Temporal lobe (tissue), 1 donor: Measurements from ENCODE around the gene WBP1. TPM values are rescaled to one million over a fixed set of nuclear protein-coding genes. Genes with fewer than 3 reads are reported as not detected.

Experiments
- total RNA-seq: library from RNA; depleted of rRNA; stranded (reverse); fragments of >200 nt; gene quantifications from one replicate; pipeline ENCODE4 v1.2.3, GENCODE V29; 2014

The WBP1 gene
- total RNA-seq, 1 donor from 2014 or later: 18.4 TPM

Other genes with a start within 250 kb of the WBP1 start
- gene SLC4A5, start 115.0 kb upstream of the WBP1 start, total RNA-seq: 2.7 TPM
- 97.9 TPM for gene DCTN1, start 78.1 kb upstream of the WBP1 start, total RNA-seq
- 1.2 TPM for gene C2orf81, start 36.8 kb upstream of the WBP1 start, total RNA-seq
- gene WDR54, start 36.7 kb upstream of the WBP1 start, total RNA-seq: 32.9 TPM
- 3.4 TPM for gene RTKN, start 16.5 kb upstream of the WBP1 start, total RNA-seq
- gene INO80B, start 3.4 kb upstream of the WBP1 start, total RNA-seq: 6.9 TPM
- gene MOGS, start 6.9 kb downstream of the WBP1 start, total RNA-seq: 20.7 TPM
- 9.6 TPM for gene MRPL53, start 14.2 kb downstream of the WBP1 start, total RNA-seq
- 19.2 TPM for gene CCDC142, start 24.6 kb downstream of the WBP1 start, total RNA-seq
- gene TTC31, start 24.6 kb downstream of the WBP1 start, total RNA-seq: 9.1 TPM
- gene LBX2, start 41.2 kb downstream of the WBP1 start, total RNA-seq: not detected
- gene PCGF1, start 49.3 kb downstream of the WBP1 start, total RNA-seq: 4.9 TPM
- not detected for gene TLX2, start 56.0 kb downstream of the WBP1 start, total RNA-seq
- 0.98 TPM for gene DQX1, start 67.8 kb downstream of the WBP1 start, total RNA-seq
- 36.1 TPM for gene AUP1, start 71.3 kb downstream of the WBP1 start, total RNA-seq
- 36.6 TPM for gene HTRA2, start 71.5 kb downstream of the WBP1 start, total RNA-seq
- 11.1 TPM for gene LOXL3, start 95.5 kb downstream of the WBP1 start, total RNA-seq
- 3.4 TPM for gene DOK1, start 96.3 kb downstream of the WBP1 start, total RNA-seq
- not detected for gene M1AP, start 189.9 kb downstream of the WBP1 start, total RNA-seq
- gene SEMA4F, start 195.8 kb downstream of the WBP1 start, total RNA-seq: 13.8 TPM